DOHH2 (cell line): Measurements from ENCODE around the gene SPOCK1.

Experiments used
- CTCF ChIP-seq: fragments of 200-600 bp; sonication (generic); IDR thresholded peaks from one replicate; pipeline ENCODE4 v1.5.1; 2014; ENCODE audit warnings: antibody characterized with exemption, mild to moderate bottlenecking, low read depth, low read length; ENCODE audit not compliant: poor library complexity, severe bottlenecking
- EZH2phosphoT487 ChIP-seq: fragments of 200-600 bp; sonication (generic); IDR thresholded peaks from 2 replicates; pipeline ENCODE4 v1.6.1; 2017; ENCODE audit warnings: borderline replicate concordance, mild to moderate bottlenecking, antibody characterized with exemption, low read length, moderate library complexity, mixed read lengths

GRCh38 chr5:137201876-137202275 is 297.2 kb downstream of the SPOCK1 start:
- TF ChIP-seq CTCF: no peak
- no peak for TF ChIP-seq EZH2phosphoT487
